ENCODE results near the gene MT2A.

The MT2A gene

DNA sequence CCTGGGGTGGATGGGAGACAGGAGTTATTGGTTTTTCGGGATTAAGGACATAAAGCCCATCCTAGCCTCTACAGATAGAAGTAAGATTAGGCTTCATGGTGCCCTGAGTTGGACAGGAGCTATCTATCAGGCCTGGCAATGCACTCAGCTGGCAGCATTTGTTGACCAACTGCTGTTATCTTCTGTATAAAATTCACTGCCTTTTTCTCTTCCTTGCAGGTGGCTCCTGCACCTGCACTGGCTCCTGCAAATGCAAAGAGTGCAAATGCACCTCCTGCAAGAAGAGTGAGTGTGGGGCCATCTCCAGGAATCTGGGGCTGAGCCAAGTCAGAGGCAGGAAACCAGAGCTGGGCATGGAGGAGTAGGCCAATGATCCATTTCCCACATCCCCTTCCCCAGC lies 30.7 kb downstream of the MT2A start:
- DNase-seq (ENCODE audit: low spot score) = no peak

DNA sequence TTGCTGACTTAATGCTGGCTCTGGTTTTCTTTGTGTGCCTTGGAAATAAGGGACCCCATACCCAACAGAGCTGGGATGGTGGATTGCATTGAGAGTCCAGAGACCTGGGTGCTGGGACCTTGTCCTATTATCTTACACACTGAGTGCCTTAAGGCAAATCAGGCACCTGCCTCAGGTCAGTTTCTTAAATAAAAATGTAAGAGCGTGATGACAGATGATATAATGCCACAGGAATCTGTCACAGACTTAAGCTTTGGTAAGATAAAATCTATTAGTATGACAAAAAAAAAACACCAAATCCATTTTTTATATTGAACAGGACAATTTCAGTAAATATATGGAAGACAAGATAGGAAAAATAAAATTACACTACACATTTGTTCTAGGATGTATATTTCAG lies 31.7 kb downstream of the MT2A start:
- no peak for DNase-seq (ENCODE audit: low spot score)

DNA sequence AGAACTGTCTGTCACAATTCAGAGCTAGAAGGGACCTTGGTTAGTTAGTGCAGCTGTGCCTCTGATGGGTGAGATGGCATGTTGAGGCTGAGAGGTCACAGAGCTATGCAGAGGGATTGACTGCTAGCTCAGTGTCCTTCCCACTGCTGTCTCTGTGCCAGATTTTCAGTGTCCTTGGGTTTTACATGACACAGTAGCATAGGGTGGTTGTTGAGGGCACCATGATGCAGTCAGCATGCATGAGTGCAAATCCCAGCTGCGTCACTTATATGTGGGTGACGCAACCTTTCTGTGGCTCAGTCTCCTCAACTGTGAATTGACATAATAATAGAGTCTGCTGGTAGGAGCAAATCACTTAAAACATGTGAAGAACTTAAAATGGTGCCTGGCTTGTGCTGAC lies 32.8 kb downstream of the MT2A start:
- DNase-seq (ENCODE audit: low spot score) = no peak

DNA sequence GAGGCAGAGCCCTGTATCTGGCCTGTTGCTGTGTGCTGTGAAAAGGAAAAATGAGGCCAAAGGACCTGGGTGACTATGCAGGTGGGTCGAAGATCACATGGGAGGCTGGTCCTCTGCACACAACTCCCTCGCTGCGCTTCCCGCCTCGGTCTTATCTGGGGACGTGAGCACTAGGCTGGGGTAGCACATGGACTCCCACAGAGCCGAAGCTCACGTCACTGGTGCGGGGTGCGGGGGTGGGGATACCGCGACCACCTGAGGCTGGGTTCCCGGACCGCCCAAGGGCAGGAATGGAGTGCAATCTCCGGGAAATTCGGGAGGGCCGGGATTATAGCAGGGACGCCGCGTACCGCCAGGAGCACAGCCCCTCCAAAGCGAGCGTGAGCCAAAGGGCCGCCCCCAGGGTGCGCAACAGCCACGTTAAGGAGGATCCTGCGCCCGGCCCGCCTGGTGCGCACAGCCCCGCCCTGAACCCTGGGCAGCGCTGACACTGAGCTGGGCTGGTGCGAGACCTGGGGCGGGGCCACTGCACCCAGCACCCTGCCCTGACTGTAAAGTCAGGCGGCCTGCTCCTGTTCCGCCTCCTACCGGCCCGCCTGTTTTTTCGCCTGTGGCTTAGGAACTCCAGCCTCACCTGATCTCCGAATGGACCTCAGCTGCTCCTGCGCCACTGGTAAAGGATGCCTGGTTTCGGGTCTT lies 34.8 kb downstream of the MT2A start:
- DNase-seq (ENCODE audit: low spot score) = no peak

DNA sequence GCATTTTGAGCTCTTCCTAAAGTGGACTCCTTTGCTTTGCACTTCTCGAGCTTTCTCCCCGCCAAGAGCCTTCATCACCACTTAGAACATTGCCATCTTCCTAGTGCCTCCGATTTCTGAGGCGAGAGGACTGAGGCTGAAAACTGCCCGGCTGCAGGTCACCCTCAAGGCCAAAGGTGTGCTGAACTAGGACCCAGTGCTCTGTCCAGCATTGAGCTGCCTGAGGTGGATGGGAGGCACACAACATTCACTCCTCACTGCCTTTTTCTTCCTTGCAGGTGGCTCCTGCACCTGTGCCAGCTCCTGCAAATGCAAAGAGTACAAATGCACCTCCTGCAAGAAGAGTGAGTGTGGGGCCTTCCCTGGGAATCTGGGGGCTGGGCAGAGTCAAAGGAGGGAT lies 35.4 kb downstream of the MT2A start:
- DNase-seq (ENCODE audit: low spot score) = no peak

DNA sequence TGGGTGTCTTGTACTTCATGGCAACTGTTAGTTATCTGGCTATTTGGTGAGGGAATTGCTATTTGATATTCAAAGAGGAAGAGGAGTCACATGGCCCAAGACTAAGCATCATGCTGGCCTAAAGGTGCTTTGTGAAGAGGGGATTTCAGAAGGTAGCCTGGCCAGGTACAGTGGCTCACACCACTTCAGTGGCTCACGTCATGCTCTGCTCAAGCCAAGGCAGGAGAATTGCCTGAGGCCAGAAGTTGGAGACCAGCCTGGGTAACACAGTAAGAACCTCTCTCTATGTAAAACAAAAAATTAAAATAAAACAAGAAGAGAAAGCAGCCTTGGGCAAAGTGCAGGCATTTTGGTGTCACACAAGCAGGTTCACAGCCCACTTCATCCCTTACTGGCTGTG lies 36.9 kb downstream of the MT2A start:
- DNase-seq (ENCODE audit: low spot score) = no peak

DNA sequence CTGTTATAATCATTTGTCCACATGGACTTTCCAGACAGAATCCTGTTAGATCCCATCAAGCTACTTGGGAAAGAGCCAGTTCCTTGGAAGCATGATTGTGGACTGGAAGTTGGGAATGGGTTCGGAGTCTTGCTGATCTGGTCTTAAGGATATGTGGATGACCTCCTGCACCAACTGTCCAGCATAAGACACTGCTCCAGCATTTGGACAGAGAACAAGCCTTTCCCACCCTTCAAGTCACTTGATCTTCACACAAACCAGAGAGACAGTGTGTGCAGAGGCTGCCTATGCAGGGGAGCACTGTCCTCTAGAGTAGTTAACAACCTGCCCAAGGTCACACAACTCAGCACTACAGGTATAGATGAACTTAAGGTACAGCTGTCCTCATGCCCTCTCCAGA lies 37.5 kb downstream of the MT2A start:
- DNase-seq (ENCODE audit: low spot score) = no peak

DNA sequence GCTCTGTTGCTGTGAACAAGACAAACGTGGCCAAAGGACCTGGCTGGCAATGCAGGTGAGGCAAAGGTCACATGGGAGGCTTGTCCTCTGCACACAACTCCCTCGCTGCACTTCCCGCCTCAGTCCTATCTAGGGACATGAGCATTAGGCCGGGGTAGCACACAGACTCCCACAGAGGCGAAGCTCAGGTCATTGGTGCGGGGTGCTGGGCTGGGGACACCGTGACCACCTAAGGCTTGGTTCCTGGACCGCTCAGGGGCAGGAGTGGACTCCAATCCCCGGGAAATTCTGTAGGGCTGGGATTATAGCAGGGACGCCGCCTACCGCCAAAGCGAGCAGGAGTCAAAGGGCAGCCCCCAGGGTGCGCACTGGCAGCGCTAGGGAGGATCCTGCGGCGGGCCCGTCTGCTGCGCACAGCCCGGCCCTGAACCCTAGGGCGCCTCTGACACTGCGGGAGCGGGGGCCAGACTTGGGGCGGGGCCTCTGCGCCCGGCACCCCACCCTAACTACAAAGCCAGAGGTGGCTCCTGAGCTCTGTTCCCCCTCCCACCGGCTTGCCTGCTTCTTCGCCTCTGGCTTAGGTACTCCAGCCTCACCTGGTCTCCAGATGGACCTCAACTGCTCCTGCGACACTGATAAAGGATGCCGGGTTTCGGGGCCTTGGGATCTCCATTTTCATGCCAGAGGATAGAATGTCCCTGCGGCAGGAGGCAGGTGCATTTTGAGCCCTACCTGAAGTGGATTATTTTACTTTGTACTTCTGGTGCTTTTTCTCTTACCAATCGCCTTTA lies 39.5 kb downstream of the MT2A start:
- DNase-seq (ENCODE audit: low spot score) = no peak

DNA sequence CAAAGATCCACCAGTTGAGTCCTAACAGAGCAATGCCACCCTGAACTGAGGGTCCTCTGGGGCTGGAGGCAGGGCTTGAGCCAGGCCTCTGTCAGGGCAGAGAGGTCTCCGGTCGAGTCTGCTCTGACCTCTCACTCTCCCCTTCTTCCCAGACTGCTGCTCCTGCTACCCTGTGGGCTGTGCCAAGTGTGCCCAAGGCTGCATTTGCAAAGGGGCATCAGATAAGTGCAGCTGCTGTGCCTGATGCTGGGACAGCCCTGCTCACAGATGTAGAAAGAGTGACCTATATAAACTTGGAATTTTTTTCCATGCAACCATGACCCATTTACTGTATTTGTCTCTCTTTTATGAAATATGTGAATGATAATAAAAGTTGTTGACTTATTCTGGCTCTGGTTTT lies 40.9 kb downstream of the MT2A start:
- DNase-seq (ENCODE audit: low spot score) = no peak

DNA sequence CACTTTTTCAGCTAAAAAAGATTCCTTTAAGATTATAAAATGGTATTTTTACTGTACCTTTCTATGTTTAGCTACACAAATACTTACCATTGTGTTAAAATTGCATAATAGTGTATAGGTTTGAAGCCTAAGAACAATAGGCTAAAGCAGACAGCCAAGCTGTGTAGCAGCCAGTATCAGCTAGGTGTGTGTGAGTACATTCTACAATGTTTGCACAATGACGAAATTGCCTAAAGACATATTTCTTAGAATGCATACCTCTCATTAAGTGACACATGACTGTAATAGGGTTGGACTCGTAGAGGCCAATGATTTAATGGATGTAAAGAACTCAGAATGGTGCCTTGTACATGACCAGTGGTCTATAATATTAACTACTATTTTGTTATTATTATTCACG lies 41.4 kb downstream of the MT2A start:
- DNase-seq (ENCODE audit: low spot score) = no peak

DNA sequence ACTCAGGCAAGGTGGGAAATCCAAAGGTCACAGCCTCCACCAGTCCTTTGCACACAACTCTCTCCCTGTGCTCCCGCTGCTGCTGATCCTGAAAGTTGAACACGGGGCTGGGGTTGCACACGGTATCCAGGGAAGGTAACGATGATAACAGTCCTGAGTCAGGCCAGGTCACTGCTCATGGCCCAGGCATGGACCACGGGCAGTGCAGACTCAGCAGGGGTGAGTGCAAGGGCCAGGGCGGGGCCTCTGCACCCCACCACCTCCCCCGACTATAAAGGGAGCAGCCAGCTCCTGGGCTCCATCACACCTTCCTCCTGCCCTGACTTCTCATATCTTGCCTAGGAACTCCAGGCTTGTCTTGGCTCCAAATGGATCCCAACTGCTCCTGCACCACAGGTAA lies 43.2 kb downstream of the MT2A start, which contains the start of gene MT1B:
TSS of gene MT1B (plus strand) at position 301 of the 400 bp plus-strand sequence. CDS start at position 369, 68 bp downstream.
- DNase-seq (ENCODE audit: low spot score) = no peak

DNA sequence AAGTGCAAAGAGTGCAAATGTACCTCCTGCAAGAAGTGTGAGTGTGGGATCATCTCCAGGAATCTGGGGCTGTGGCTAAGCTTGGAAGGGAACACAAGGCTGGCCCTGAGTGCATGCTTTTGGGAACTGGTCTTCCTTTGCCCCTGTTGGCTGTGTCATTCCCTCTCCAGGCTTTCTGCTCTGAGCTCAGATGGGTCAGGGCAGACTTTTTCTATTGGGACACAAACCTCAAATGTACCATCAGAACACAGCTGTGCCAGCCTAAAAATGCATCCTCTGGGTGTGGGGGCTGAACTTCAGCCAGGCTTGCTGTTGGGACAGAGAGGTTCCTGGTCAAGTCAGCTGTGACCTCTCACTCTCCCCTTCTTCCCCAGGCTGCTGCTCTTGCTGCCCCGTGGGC lies 44.2 kb downstream of the MT2A start:
- DNase-seq (ENCODE audit: low spot score) = no peak

DNA sequence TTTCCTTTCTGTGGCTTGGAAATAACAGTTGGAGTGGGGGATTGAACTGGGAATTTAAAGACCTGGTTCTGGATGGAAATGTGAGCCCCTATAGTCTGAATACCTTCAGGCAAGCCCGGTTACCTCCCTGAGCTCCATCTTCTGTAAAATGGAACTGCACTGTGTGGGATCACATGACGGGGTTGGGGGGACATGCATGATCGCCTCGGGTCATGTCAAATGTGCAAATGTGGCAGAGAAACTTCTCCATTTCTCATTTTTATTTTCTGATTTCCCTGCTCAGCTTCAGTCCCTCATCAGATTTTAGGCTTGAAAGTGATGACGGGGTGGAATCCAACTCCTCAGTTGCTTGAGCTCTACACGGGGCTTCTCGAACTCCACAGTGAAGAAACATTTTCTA lies 44.8 kb downstream of the MT2A start:
- no peak for DNase-seq (ENCODE audit: low spot score)

DNA sequence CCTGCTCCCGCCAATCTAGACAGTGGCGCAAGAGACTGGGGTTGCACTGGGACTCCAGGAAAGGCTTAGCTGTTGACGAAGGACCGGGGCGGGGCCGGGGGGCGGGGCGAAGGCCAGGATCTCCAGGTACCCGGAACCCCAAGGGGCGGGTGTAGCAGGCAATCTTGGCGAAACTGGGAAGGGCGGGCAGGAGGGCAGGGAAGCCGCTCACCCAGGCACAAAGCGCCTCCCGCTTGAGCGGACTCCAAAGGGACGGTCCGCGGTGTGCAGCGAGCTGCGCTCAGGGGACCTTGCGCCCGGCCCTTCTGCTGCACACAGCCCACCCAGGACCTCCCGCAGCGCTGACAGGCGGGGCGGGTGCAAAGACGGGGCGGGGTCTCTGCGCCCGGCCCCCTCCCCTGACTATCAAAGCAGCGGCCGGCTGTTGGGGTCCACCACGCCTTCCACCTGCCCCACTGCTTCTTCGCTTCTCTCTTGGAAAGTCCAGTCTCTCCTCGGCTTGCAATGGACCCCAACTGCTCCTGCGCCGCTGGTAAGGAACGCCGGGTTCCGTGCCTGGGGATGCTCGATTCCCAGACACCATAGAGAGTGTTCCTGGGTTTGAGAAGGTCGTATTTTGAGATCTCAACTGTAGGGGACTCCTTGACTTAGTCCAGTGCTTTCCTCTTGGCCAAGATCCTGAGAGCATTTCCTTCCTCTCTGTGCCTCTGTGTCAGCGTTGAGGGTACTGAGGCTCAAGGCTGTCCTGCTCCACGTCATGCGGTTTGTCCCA lies 49.4 kb downstream of the MT2A start, which contains the start of gene MT1F:
TSS of gene MT1F (plus strand) at position 405 of the 772 bp plus-strand sequence. CDS start at position 505, 100 bp downstream.
- peak; percentile 53 for DNase-seq (ENCODE audit: low spot score)

DNA sequence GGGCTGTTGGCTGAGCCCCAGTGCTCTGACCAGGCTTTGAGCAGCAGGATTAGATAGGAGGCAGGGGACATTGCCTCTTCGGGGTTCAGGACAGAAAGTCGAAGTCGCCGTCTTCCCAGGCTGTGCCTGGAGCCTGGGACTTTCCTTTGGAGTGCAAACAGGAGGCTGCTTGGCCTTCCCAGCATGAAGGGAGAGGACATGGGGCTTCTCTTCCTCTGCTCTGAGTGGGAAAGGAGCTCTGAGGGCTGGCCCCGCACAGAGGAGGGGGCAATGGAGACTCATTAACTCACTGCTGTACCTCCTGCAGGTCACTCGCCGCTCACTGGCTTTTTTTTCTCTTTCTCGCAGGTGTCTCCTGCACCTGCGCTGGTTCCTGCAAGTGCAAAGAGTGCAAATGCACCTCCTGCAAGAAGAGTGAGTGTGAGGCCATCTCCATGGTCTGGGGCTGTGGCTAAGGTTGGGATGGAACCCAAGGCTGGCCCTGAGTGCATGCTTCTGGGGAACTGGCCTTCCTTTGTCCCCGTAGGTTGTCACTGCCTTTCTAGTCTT lies 50.0 kb downstream of the MT2A start:
- DNase-seq (ENCODE audit: low spot score) = no peak

Measured in D341Med (cell line).